AG08396 (cell line): Measurements from ENCODE around the gene USP32.
A peak's percentile ranks its signal among the peaks of the same experiment; 100 is the strongest.
"Not testable (repeated sequence)": the region's sequence is repeated elsewhere in the genome, so short reads cannot be mapped to it uniquely, and the experiment has no call there.

Experiments
- DNase-seq: peaks from one replicate; pipeline ENCODE4 v3.0.0; 2012; ENCODE audit warnings: low spot score, mixed read lengths

Gene USP32

GRCh38 chr17:60392042-60392844 lies at the start of gene USP32:
Gene USP32, minus strand, starts transcription at chr17:60392133. Its CDS starts 194 bp downstream, at chr17:60391939.
- peak; percentile 97 for DNase-seq

- DNase-seq: no peak
Observed at GRCh38 chr17:60439501-60439900, 47.6 kb upstream of the USP32 start.

GRCh38 chr17:60436676-60437075 lies 44.7 kb upstream of the USP32 start:
- DNase-seq: no peak

- DNase-seq: peak; percentile 77
Observed at GRCh38 chr17:60435244-60436167, 43.6 kb upstream of the USP32 start.

GRCh38 chr17:60433021-60433997 lies 41.4 kb upstream of the USP32 start:
- DNase-seq: not testable (repeated sequence)

- DNase-seq: not testable (repeated sequence)
Observed at GRCh38 chr17:60430561-60430960, 38.6 kb upstream of the USP32 start.

- not testable (repeated sequence) for DNase-seq
Observed at GRCh38 chr17:60428491-60428890, 36.6 kb upstream of the USP32 start.

GRCh38 chr17:60426596-60426995 lies 34.7 kb upstream of the USP32 start:
- DNase-seq: no peak

- DNase-seq: no peak
Observed at GRCh38 chr17:60425626-60426025, 33.7 kb upstream of the USP32 start.

- no peak for DNase-seq
Observed at GRCh38 chr17:60423865-60424264, 31.9 kb upstream of the USP32 start.

GRCh38 chr17:60422162-60422665 lies 30.3 kb upstream of the USP32 start, which contains the start of gene CHCT1:
Gene CHCT1, plus strand, starts transcription at chr17:60422489. Its CDS starts 104 bp downstream, at chr17:60422593.
- no peak for DNase-seq

GRCh38 chr17:60421273-60422161 lies 29.6 kb upstream of the USP32 start:
- peak; percentile 84 for DNase-seq

GRCh38 chr17:60419875-60420274 lies 27.9 kb upstream of the USP32 start:
- not testable (repeated sequence) for DNase-seq

GRCh38 chr17:60419003-60419402 lies 27.1 kb upstream of the USP32 start:
- DNase-seq: not testable (repeated sequence)

GRCh38 chr17:60416368-60416925 lies 24.5 kb upstream of the USP32 start:
- DNase-seq: no peak

GRCh38 chr17:60415146-60415545 lies 23.2 kb upstream of the USP32 start:
- DNase-seq: no peak

- no peak for DNase-seq
Observed at GRCh38 chr17:60412701-60413100, 20.8 kb upstream of the USP32 start.

GRCh38 chr17:60410001-60410400 lies 18.1 kb upstream of the USP32 start:
- no peak for DNase-seq

- DNase-seq: no peak
Observed at GRCh38 chr17:60406887-60407286, 15.0 kb upstream of the USP32 start.

GRCh38 chr17:60403962-60404361 lies 12.0 kb upstream of the USP32 start:
- DNase-seq: no peak
